ENCODE results near the gene LITAF. TPM values are rescaled to one million over a fixed set of nuclear protein-coding genes. Genes with fewer than 3 reads are reported as not detected.

The LITAF gene
- total and polyA plus RNA-seq, 2 of the 4 experiments (the other 2 are of a cell fraction): 113 to 206 TPM

DNA sequence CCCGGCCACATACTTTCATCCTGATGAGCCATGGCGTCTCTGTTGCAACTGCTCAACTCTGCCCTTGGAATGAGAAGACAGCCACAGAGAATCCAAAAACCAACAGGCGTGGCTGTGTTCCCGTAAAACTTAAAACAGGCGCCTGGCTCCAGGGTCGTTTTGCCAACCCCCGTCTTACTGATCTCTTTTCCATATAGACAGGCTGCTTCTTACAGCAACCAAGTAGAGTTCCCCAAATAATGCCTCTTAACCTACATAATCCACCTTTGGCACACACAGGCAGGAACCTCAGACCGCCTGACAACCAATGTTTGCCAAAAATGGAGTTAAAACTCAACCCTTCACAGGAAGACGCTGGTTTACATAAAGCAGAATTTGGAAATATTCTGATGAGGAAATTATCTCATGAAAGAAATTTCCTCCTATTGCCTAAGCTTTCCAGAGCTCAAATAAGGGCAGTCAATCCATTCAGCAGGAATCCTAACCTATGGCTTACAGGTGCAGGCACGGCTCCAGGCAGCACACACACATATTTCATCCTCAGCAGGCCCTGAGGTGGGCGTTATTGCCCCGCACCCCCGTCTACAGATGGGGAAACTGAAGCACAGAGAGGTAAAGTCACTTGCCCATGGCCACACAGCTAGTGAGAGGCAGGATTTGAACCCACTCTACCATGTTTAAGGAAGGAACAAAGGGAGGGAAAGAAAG is 35.8 kb downstream of the LITAF start:
- H3K23ac ChIP-seq (ENCODE audit: low read depth, low read length): no peak overlapping the region
- H3K9ac ChIP-seq (ENCODE audit: low read depth, low read length): no peak overlapping the region
- in situ Hi-C loops (cut with MboI; ENCODE audit: low sequenced_read_pairs) (no loop called here), dilution Hi-C loops (cut with HindIII; ENCODE audit: low sequenced_read_pairs, unreplicated experiment) (no loop called here), intact Hi-C loops (cut with micrococcal nuclease) (no loop called here)
- ChIA-PET POLR2A (ENCODE audit: unreplicated experiment) (no interaction called here), CTCF (no interaction called here)
- no peak overlapping the region for H2BK20ac ChIP-seq (ENCODE audit: low read depth, low read length)
- H4K5ac ChIP-seq (ENCODE audit: low read depth, low read length): no peak overlapping the region
- H4K91ac ChIP-seq (ENCODE audit: insufficient read depth, low read depth, low read length): no peak overlapping the region
- H3K27ac ChIP-seq (ENCODE audit: insufficient read depth, low read length): no peak overlapping the region
- H3K9me1 ChIP-seq (ENCODE audit: insufficient read depth, low read length): peaks cover 10% of the 10 kb centered on the region; the same call in 1 of the 2 replicates
- H3K18ac ChIP-seq (ENCODE audit: low read depth, low read length): no peak overlapping the region
- BruUV-seq (replicated peaks): no TSS peak
- no peak overlapping the region for H2BK15ac ChIP-seq (ENCODE audit: low read depth, low read length)
- no peak overlapping the region for H3K14ac ChIP-seq (replicated peaks; ENCODE audit: low read depth, low read length)
- no peak overlapping the region for H2AFZ ChIP-seq (replicated peaks; ENCODE audit: low read length, poor library complexity)
- no peak overlapping the region for H3K56ac ChIP-seq (ENCODE audit: extremely low read depth, insufficient read depth, low read length)
- H3K4me2 ChIP-seq (ENCODE audit: low read depth, low read length): no peak overlapping the region
- no peak overlapping the region for H3K4me3 ChIP-seq (ENCODE audit: insufficient read depth, low read depth, low read length)
- ATAC-seq (ENCODE audit: low read depth) (no peak), DNase-seq (no peak)
- no peaks in the 10 kb centered on the region; the same call in 1 of the 2 replicates for H4K20me1 ChIP-seq (ENCODE audit: insufficient read depth, low read length)
- TF ChIP-seq POLR2A (IDR thresholded peaks at IDR 0.05; ENCODE audit: low read depth, low read length) (no peak), CHD1 (IDR thresholded peaks at IDR 0.05; ENCODE audit: low read depth, low read length) (no peak), RCOR1 (IDR thresholded peaks at IDR 0.05; ENCODE audit: insufficient replicate concordance, low read length) (no peak), SMC3 (IDR thresholded peaks at IDR 0.05; ENCODE audit: low read depth, low read length) (no peak), FOS (IDR thresholded peaks at IDR 0.05; ENCODE audit: low read depth, low read length) (no peak), MAZ (IDR thresholded peaks at IDR 0.05; ENCODE audit: borderline replicate concordance, low read depth, low read length) (no peak), CEBPB (IDR thresholded peaks at IDR 0.05; ENCODE audit: low read depth, low read length) (no peak), RFX5 (IDR thresholded peaks at IDR 0.05; ENCODE audit: low read depth, low read length) (no peak), MAFK (IDR thresholded peaks at IDR 0.05; ENCODE audit: low read depth, low read length) (no peak), BHLHE40 (IDR thresholded peaks at IDR 0.05; ENCODE audit: low read depth, low read length) (no peak), NFE2L2 (IDR thresholded peaks at IDR 0.05; ENCODE audit: low read depth, low read length) (no peak)
- TF ChIP-seq, protein P1, sequence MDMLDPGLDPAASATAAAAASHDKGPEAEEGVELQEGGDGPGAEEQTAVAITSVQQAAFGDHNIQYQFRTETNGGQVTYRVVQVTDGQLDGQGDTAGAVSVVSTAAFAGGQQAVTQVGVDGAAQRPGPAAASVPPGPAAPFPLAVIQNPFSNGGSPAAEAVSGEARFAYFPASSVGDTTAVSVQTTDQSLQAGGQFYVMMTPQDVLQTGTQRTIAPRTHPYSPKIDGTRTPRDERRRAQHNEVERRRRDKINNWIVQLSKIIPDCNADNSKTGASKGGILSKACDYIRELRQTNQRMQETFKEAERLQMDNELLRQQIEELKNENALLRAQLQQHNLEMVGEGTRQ (IDR thresholded peaks at IDR 0.05; ENCODE audit: low read depth, low read length): no peak
- TF ChIP-seq, protein P2, sequence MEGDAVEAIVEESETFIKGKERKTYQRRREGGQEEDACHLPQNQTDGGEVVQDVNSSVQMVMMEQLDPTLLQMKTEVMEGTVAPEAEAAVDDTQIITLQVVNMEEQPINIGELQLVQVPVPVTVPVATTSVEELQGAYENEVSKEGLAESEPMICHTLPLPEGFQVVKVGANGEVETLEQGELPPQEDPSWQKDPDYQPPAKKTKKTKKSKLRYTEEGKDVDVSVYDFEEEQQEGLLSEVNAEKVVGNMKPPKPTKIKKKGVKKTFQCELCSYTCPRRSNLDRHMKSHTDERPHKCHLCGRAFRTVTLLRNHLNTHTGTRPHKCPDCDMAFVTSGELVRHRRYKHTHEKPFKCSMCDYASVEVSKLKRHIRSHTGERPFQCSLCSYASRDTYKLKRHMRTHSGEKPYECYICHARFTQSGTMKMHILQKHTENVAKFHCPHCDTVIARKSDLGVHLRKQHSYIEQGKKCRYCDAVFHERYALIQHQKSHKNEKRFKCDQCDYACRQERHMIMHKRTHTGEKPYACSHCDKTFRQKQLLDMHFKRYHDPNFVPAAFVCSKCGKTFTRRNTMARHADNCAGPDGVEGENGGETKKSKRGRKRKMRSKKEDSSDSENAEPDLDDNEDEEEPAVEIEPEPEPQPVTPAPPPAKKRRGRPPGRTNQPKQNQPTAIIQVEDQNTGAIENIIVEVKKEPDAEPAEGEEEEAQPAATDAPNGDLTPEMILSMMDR (conservative IDR thresholded peaks at IDR 0.05; ENCODE audit: low read depth, low read length): no peak
- H2AK9ac ChIP-seq (replicated peaks; ENCODE audit: low read depth, low read length, poor library complexity): no peak overlapping the region
- 98% methylated on average over 6 of the region's 13 CpGs; no CpG with 5 or more reads in 1 of the 2 experiments for WGBS, 2 experiments (ENCODE audit: extremely low coverage in 2 of 2, insufficient read length in 1 of 2)
- no peak overlapping the region for H2BK120ac ChIP-seq (ENCODE audit: low read depth, low read length)
- H4K8ac ChIP-seq (ENCODE audit: low read depth in 2 of 2, low read length in 2 of 2): no peak overlapping the region
- H2AK5ac ChIP-seq (ENCODE audit: low read depth, low read length): no peak overlapping the region
- H3K4ac ChIP-seq (ENCODE audit: low read depth, low read length): no peak overlapping the region
- peaks cover 16 to 23% of the 10 kb centered on the region in 2 experiments for H3K79me1 ChIP-seq (ENCODE audit: low read depth in 1 of 2, low read length in 2 of 2)
- no peak overlapping the region for H2BK5ac ChIP-seq (ENCODE audit: low read depth, low read length, poor library complexity, severe bottlenecking)
- peaks cover 74% of the 10 kb centered on the region for H3K36me3 ChIP-seq (ENCODE audit: control insufficient read depth, insufficient read depth, low read length)
- peaks cover 5% of the 10 kb centered on the region for H3K9me3 ChIP-seq (ENCODE audit: control insufficient read depth, insufficient read depth, low read length)
- H3K27me3 ChIP-seq (ENCODE audit: control insufficient read depth, insufficient read depth, low read length): no peaks in the 10 kb centered on the region
- peaks cover 8% of the 10 kb centered on the region for H3K4me1 ChIP-seq (ENCODE audit: control insufficient read depth, insufficient read depth, low read length)
